ENCODE measurements around the gene YWHAQ. TPM values are rescaled to one million over a fixed set of nuclear protein-coding genes. Genes with fewer than 3 reads are reported as not detected.
A peak's percentile ranks its signal among the peaks of the same experiment; 100 is the strongest.

YWHAQ gene
- polyA plus RNA-seq, 1 donor from 2014 or later, result 200 TPM

DNA sequence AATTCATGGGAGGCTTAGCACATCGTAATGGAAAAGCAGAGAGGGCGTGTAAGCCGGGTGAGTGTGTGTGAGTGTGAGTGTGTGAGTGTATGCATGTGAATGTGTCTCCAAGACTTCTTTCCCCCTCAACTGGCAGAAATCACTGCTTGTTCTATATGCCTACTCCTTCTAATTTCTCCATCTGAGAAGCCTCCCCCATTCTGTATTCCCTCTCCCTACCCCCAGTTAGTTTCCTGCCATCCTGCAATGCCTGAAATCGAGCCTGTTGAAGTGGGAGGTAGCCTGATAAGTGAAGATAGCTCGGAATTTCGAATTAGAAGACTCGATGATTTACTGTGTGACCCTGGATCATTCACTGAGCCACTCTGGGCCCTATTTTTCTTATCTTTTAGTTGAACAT is 30.0 kb upstream of the YWHAQ start:
- H3K27me3 Mint-ChIP-seq, result peaks cover 13% of the 10 kb centered on the region
- no peak overlapping the region for H3K4me3 Mint-ChIP-seq
- peaks cover 5 to 6% (median 6%) of the 10 kb centered on the region in 3 donors for H3K4me1 Mint-ChIP-seq
- peak overlapping the region in 1 of 3 donors; percentile 47 for H3K27ac Mint-ChIP-seq
- H3K36me3 Mint-ChIP-seq, result no peaks in the 10 kb centered on the region
- H3K9me3 Mint-ChIP-seq, result no peaks in the 10 kb centered on the region

DNA sequence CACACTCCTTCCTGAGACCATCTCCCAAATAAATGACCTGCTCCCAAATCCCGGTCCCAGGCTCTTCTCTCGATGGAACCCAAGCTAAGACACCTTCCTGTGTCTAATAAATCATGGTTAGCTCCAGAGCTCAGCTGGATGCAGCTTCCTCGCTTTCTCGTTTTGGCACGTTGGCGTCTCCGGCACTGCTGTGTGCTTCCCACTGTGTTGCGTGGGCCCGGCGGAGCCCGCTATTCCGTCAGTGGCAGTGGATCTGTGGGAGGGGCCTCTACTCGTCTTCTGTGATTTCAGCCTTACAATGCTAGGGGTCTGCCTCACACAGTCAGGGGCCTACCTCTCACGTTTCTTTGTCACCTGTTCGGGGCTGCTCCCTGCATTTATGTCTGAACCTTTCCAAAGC is 29.4 kb upstream of the YWHAQ start:
- Mint-ChIP-seq H3K4me1 (peaks cover 5 to 8% (median 6%) of the 10 kb centered on the region in 3 donors), H3K4me3 (no peak overlapping the region), H3K27me3 (peaks cover 13% of the 10 kb centered on the region), H3K27ac (no peak overlapping the region), H3K36me3 (no peaks in the 10 kb centered on the region), H3K9me3 (no peaks in the 10 kb centered on the region)

DNA sequence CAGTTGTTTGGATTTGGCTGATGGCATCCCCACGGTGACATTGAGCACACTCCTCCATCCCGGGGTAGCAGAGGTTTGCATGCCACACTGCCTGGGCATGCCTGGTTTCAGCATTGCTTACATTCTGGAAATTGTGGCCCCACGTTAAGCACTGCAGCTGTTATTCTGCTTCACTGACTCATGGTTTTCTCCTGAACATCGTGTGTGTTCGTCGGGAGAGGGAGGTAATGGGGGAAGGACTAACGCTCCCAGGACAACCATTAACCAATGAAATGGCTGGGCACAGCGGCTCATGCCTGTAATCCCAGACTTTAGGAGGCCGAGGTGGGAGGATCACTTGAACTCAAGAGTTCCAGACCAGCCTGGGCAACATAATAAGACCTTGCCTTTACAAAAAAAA is 28.2 kb upstream of the YWHAQ start:
- H3K9me3 Mint-ChIP-seq, result no peaks in the 10 kb centered on the region
- H3K27ac Mint-ChIP-seq, result no peak overlapping the region
- peaks cover 13% of the 10 kb centered on the region for H3K27me3 Mint-ChIP-seq
- H3K4me1 Mint-ChIP-seq, result peaks cover 5 to 8% (median 6%) of the 10 kb centered on the region in 3 donors
- H3K4me3 Mint-ChIP-seq, result no peak overlapping the region
- H3K36me3 Mint-ChIP-seq, result no peaks in the 10 kb centered on the region

DNA sequence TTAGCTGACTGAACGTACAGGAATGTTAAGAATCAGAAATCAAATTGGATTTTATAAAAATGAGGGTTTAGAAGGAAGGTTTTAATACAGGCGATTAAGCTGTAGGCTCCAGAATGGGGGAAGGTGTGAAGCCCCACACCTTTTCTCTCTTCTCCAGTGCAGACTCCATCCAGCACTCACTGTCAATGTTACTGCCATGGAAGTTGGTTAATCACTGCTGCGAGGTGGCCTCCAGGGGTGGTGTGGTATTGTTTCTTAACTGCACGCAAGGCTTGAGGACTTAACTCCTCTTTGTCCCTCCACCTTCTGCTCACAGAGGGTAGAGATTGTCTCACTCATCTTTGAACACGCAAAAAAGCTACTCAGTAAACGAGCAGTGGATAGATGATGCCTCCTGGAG is 26.9 kb upstream of the YWHAQ start:
- Mint-ChIP-seq H3K9me3 (no peaks in the 10 kb centered on the region), H3K4me3 (no peak overlapping the region), H3K27me3 (peaks cover 14% of the 10 kb centered on the region), H3K27ac (no peak overlapping the region), H3K36me3 (no peaks in the 10 kb centered on the region), H3K4me1 (peaks cover 5 to 11% (median 6%) of the 10 kb centered on the region in 3 donors)

DNA sequence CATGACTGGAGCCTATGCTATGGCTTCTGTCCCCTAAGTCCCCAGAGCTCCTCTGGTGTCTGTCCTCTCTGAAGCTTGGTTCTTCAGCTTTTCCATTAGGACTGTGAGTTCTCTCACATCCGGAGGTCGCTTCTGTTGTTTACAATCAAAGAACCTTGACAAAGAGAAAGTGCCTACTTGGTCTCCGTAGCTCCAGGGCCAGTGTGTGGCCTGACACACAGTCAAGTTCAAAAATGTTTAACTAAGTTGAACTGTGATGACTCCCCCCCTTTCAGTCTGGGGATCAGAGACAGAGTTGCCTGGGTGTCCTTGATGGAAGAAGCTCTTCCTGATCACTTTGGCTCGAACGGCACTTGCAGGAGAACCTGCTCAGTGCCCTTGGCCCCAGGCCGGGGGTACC is 26.3 kb upstream of the YWHAQ start:
- H3K4me3 Mint-ChIP-seq, result peak overlapping the region in 1 of 4 donors; percentile 88
- H3K9me3 Mint-ChIP-seq, result no peaks in the 10 kb centered on the region
- H3K27ac Mint-ChIP-seq, result no peak overlapping the region
- H3K27me3 Mint-ChIP-seq, result peaks cover 14% of the 10 kb centered on the region
- H3K4me1 Mint-ChIP-seq, result peaks cover 5 to 12% (median 8%) of the 10 kb centered on the region in 3 donors
- H3K36me3 Mint-ChIP-seq, result peaks cover 3% of the 10 kb centered on the region

DNA sequence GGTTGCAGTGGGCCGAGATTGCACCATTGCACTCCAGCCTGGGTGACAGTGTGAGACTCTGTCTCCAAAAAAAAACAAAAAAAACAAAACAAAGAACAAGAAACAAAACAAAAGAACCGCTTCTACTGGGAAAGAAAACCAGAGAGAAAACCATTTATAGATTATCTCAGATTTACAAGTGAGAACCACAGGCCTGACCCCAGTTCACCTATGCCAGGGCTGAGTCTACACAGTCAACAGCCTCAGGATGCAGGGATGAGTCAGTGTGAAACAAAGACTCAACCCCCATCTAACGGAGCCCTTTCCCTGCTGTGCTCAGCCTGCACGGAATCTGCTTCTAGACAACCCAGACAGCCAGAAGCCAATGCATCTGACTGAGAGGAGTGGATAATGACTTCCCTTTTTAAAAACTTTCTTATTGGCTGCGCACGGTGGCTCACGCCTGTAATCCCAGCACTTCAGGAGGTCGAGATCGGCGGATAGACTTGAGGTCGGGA is 25.5 kb upstream of the YWHAQ start:
- H3K36me3 Mint-ChIP-seq, result peaks cover 3% of the 10 kb centered on the region
- peak overlapping the region in 1 of 3 donors; percentile 65 for H3K27ac Mint-ChIP-seq
- H3K4me1 Mint-ChIP-seq, result peaks cover 5 to 12% (median 8%) of the 10 kb centered on the region in 3 donors
- peaks cover 14% of the 10 kb centered on the region for H3K27me3 Mint-ChIP-seq
- no peaks in the 10 kb centered on the region for H3K9me3 Mint-ChIP-seq
- H3K4me3 Mint-ChIP-seq, result peak overlapping the region in 3 of 4 donors; percentile 8 to 88 (median 18)

DNA sequence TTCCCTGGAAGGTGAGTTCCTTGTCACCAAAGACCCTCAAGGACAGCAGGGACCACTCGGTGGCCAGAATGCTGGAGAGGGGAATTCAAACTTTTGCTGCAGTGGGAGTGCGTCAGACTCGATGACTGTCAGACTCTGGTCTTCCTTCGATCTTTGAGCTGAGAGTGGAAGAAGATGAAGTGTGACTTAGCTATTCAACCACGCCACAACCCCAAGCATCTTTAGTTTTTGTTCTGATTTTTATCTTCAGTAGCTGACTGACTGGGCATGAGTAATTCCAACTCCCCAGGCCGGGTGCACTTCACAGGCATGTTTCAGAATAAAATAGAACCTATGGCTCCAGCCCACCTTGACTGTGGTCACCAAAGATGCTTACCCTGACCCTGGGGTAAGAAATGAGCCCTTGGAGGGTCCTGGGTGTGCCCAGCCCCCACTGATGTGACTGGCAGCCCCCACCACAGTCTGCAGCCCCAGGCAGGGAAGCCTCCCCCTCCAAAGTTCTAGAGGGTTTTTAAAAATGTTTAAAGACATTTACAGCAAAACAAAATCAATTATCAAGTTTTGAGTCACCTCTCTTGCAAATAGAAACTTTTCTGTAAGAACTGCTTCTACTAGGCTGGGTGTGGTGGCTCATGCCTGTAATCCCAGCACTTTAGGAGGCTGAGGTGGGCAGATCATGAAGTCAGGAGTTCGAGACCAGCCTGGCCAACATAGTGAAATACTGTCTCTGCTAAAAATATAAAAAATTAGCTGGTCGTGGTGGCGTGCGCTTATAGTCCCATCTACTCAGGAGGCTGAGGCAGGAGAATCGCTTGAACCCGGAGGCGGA is 24.9 kb upstream of the YWHAQ start:
- peak overlapping the region in 1 of 3 donors; percentile 65 for H3K27ac Mint-ChIP-seq
- peaks cover 14% of the 10 kb centered on the region for H3K27me3 Mint-ChIP-seq
- peaks cover 3% of the 10 kb centered on the region for H3K36me3 Mint-ChIP-seq
- peak overlapping the region in 2 of 4 donors; percentile 8 to 88 for H3K4me3 Mint-ChIP-seq
- H3K9me3 Mint-ChIP-seq, result peaks cover 0 to 2% (median 0%) of the 10 kb centered on the region in 3 donors
- peaks cover 5 to 12% (median 8%) of the 10 kb centered on the region in 3 donors for H3K4me1 Mint-ChIP-seq

DNA sequence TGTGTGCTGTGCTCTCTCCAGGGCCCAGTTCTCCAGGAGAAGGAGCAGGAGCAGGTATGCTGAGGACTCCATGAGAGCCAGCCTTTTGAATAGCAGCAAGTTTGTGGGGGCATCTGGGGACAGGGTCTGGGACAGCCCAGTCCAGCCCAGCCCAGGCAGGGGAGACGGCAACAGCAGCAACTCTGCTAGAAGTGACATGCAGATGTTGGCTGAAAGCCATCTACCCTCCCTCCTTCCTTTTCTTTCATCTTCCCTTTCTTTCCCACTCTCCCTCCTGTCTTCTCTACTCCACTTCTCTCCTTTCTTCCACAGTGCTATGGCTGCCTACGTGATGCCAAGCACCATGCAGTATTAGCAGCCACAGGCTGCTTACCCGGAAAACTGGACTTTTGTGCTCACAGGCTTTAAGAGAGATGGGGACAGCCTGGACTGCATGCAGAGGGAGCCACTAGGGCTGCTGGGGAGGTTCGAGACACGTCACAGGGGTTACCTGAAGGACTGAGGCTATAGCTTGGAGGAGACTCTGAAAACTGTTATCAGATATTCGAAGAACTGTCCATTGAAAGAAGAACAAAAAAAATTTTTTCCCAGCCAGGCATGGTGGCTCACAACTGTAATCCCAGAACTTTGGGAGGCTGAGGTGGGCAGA is 23.8 kb upstream of the YWHAQ start:
- no peak overlapping the region for H3K4me3 Mint-ChIP-seq
- H3K4me1 Mint-ChIP-seq, result peaks cover 5 to 12% (median 8%) of the 10 kb centered on the region in 3 donors
- H3K9me3 Mint-ChIP-seq, result peaks cover 0 to 3% (median 0%) of the 10 kb centered on the region in 3 donors

DNA sequence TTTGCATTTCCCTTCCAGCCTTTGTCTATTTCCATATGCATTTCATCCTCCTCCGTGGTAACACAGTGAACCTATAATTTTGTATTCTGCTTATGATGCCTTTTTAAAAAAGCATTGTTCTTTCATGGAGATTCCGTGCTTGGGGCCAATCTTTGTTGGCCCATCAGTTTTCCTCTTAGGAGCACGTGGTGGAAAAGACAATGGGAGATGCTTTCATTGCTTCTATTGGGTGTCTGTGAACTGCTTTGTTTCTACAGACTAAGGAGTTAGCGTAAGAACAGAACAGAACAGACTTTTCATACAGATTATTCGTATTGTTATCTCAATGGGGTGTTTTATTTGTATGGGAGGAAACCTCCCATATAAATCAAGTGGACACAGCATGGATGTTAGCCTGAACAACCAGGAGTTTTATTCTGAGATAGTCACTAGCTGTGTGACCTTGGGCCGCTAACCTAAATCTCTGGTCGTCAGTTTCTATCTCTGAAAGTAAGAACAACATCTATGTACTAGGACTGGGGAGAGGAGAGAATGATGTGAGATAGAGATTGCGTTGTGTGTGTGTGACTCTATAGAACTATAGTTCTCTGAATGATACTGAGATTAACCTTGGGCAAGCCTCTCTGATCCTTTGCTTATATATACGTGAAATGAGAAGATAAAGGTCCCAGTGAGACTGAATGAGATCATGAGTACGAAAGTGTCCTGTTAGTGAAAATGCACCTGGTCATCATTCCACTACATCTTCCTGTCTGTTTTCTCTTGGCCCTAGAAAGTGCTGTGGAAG is 22.9 kb upstream of the YWHAQ start:
- Mint-ChIP-seq H3K36me3 (peaks cover 5% of the 10 kb centered on the region), H3K4me3 (no peak overlapping the region), H3K4me1 (peaks cover 5 to 12% (median 8%) of the 10 kb centered on the region in 3 donors), H3K9me3 (peaks cover 0 to 3% (median 0%) of the 10 kb centered on the region in 3 donors), H3K27ac (no peak overlapping the region), H3K27me3 (peaks cover 16% of the 10 kb centered on the region)

More for the DNA sequence above, 23.8 kb upstream of the YWHAQ start:
- Mint-ChIP-seq H3K27ac (no peak overlapping the region), H3K27me3 (peaks cover 16% of the 10 kb centered on the region), H3K36me3 (peaks cover 5% of the 10 kb centered on the region)

DNA sequence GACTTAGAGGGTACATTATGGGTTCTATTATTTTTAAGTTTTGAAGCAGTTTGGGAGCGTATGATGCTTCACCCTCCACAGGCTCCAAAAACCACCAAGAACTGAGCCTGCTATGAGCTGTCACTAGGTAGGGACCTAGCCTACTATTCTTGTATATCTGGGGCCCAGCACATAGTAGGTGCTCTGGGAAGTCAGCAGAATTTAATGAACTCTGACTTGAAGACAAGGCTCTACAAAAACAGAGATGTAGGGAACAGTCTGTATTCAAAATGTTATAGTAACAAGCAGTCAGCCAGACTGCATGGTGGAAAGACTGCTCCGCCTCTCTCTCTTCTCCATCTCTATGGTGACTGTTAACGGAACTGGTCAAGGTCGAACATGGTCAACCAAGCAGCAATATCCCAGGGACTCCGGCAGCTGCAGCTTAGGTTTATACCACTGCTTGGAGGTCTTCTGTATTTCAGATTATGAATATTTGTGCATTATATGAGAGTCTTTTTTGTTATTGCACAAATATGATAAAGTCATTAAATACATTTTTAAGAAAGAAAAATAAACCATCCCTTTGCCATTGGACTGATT is 22.2 kb upstream of the YWHAQ start:
- Mint-ChIP-seq H3K27me3 (peaks cover 16% of the 10 kb centered on the region), H3K4me3 (no peak overlapping the region), H3K4me1 (peaks cover 5 to 12% (median 8%) of the 10 kb centered on the region in 3 donors), H3K36me3 (peaks cover 5% of the 10 kb centered on the region), H3K27ac (no peak overlapping the region), H3K9me3 (peaks cover 0 to 3% (median 0%) of the 10 kb centered on the region in 3 donors)

DNA sequence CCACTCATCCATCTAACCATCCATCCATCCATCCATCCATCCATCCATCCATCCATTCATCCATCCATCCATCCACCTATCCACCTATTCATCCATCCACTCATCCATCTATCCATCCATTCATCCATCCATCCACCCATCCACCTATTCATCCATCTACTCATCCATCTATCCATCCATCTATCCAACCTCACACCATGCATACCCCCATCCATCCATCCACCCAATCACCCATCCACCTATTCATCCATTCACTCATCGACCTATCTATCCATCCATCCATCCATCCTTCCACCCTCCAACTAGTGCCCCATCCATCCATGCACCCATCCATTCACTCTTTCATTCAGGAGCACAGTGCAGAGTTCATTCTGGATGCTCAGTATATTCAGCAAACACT is 21.5 kb upstream of the YWHAQ start:
- peaks cover 5 to 12% (median 8%) of the 10 kb centered on the region in 3 donors for H3K4me1 Mint-ChIP-seq
- peaks cover 5% of the 10 kb centered on the region for H3K36me3 Mint-ChIP-seq
- H3K9me3 Mint-ChIP-seq, result peaks cover 0 to 3% (median 0%) of the 10 kb centered on the region in 3 donors
- no peak overlapping the region for H3K4me3 Mint-ChIP-seq
- H3K27me3 Mint-ChIP-seq, result peaks cover 15% of the 10 kb centered on the region
- H3K27ac Mint-ChIP-seq, result peak overlapping the region in 1 of 3 donors; percentile 27

DNA sequence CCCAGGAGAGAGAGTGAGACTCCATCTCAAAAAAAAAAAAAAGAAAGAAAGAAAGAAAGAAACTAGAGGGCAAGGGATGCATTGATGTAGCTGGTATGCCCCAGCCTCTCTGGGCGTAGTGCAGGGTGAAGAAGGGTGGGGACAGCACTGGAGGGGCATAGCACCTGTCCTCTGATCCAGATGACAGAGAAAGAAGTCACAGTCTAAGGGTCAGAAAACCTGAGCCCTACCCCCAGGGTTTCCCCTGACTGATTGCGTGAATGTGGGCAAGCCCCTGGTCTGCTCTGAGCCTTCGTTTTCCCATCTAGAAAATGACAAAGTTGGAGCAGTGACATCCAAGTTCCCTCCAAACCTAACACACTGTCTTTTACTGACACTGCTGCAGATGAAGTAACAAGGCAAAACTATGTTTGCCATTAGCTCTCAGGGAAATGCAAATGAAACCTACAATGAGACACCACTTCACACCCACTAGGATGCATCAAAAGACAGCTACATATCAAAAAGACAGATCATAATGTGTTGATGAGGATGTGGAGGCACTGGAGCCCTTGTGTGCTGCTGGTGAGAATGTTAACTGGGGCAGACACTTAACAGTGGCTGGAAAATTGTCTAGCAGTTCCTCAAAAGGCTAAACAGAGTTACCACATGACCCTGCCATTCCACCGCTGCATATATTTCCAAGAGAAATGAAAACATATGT is 19.5 kb upstream of the YWHAQ start:
- H3K4me3 Mint-ChIP-seq, result no peak overlapping the region
- H3K27ac Mint-ChIP-seq, result peak overlapping the region in 1 of 3 donors; percentile 28
- peaks cover 0 to 5% (median 1%) of the 10 kb centered on the region in 3 donors for H3K4me1 Mint-ChIP-seq
- peaks cover 5% of the 10 kb centered on the region for H3K36me3 Mint-ChIP-seq
- peaks cover 19% of the 10 kb centered on the region for H3K27me3 Mint-ChIP-seq
- H3K9me3 Mint-ChIP-seq, result peaks cover 0 to 3% (median 0%) of the 10 kb centered on the region in 3 donors

DNA sequence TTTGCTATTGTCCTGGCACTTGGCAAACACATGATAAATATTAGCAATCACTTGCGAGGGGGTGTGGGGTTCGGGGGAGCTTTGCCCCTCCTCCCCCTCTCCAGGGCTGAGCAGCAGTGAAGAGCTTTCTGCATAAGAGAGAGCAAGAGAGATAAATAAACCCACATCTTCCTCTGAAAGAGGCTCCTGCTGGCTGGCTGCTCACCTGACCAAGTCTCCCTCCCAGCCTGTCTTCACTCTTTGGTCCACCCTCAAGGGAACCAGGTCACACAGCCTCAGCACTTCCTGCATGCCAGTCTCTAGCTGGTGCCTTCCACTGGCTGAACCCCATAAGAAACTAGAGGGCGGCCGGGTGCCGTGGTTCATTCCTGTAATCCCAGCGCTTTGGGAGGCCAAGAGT is 18.5 kb upstream of the YWHAQ start:
- Mint-ChIP-seq H3K4me3 (no peak overlapping the region), H3K27ac (no peak overlapping the region), H3K27me3 (peaks cover 15% of the 10 kb centered on the region)

DNA sequence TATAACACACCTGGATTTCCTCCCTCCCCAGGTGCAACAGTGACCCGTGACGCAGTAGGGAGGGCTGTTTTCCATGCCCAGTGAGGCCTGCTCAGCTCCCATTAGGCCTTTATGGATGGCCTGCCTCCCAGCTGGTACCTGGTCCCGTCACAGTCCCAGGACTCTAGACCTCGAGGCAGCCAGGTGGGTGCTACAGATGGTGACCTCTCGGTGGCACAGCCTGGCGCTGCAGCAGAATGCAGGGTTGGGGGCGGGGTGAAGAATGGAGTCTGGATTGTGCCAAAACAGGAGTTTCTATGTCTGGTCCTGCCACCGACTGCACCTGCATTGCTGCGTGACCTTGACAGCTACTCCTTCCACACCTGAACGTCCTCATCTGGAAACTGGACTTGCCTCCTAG is 18.0 kb upstream of the YWHAQ start:
- H3K27ac Mint-ChIP-seq, result no peak overlapping the region
- H3K4me1 Mint-ChIP-seq, result peaks cover 0 to 4% (median 2%) of the 10 kb centered on the region in 3 donors
- H3K9me3 Mint-ChIP-seq, result peaks cover 0 to 3% (median 0%) of the 10 kb centered on the region in 3 donors
- H3K4me3 Mint-ChIP-seq, result no peak overlapping the region
- peaks cover 5% of the 10 kb centered on the region for H3K36me3 Mint-ChIP-seq
- peaks cover 15% of the 10 kb centered on the region for H3K27me3 Mint-ChIP-seq

More for the DNA sequence above, 18.5 kb upstream of the YWHAQ start:
- Mint-ChIP-seq H3K9me3 (peaks cover 0 to 3% (median 0%) of the 10 kb centered on the region in 3 donors), H3K4me1 (peaks cover 0 to 4% (median 1%) of the 10 kb centered on the region in 3 donors), H3K36me3 (peaks cover 5% of the 10 kb centered on the region)

All from IgD-negative memory B cell (primary cell).